Measurements from ENCODE around the gene SPATA1. TPM values are rescaled to one million over a fixed set of nuclear protein-coding genes. Genes with fewer than 3 reads are reported as not detected.

Gene SPATA1
- total and polyA plus RNA-seq, 9 of the 15 experiments (the other 6 are each of a cell fraction or from before 2014, with no cell fraction given): 0.79 to 2.9 (median 1.5) TPM

DNA sequence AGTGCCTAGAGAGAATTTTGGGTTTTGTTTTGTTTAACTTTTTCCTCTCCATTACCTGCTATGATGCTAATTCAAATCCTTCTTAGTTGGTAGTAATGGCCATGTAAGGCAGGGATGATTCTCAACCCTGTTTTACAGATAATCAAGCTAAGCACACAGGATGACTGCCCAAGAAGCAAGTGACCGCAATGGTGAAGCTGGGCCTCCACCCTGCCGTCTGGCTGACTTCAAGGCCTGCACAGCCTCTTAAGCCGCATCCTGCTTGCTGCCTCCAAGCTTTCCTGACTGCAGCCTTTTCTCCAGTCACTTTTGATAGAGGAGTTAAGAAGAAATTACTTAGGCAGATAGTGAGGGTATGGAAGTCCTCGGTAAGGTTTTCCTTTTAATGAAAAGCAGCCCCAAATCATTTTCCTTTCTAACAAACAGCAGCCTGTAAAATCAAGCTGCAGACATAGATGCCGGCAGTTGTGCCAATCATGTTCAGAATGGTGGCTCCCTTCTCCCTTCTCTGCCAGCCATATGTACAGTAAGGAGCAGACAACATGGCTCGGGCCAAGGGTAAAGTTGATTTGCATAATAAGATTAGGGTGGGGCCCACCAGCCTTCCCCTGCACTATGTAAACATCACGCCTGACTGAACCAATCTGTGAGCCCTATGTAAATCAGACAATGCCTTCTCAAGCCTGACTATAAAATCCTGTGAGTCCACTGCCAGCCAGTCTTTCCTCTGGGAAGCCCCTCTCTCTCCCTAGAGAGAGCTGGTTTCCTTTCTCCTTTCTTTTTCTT is 76.8 kb downstream of the SPATA1 start (continued):
- no peak for TF ChIP-seq BRD4 (IDR thresholded peaks at IDR 0.05)
- TF ChIP-seq KDM2B (CRISPR knock-in tag; IDR thresholded peaks at IDR 0.05): no peak
- no peak for TF ChIP-seq GABPA (tag; conservative IDR thresholded peaks at IDR 0.05; ENCODE audit: low read depth)
- no peak for TF ChIP-seq NR2C2 (CRISPR knock-in tag; IDR thresholded peaks at IDR 0.05)
- TF ChIP-seq NR2C2 (tag; IDR thresholded peaks at IDR 0.05): peak; percentile 70
- TF ChIP-seq, protein P1, sequence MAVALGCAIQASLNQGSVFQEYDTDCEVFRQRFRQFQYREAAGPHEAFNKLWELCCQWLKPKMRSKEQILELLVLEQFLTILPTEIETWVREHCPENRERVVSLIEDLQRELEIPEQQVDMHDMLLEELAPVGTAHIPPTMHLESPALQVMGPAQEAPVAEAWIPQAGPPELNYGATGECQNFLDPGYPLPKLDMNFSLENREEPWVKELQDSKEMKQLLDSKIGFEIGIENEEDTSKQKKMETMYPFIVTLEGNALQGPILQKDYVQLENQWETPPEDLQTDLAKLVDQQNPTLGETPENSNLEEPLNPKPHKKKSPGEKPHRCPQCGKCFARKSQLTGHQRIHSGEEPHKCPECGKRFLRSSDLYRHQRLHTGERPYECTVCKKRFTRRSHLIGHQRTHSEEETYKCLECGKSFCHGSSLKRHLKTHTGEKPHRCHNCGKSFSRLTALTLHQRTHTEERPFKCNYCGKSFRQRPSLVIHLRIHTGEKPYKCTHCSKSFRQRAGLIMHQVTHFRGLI (CRISPR knock-in tag; IDR thresholded peaks at IDR 0.05): no peak
- no peak for TF ChIP-seq XRCC5 (IDR thresholded peaks at IDR 0.05; ENCODE audit: low read depth, low read length)
- TF ChIP-seq, protein P2, sequence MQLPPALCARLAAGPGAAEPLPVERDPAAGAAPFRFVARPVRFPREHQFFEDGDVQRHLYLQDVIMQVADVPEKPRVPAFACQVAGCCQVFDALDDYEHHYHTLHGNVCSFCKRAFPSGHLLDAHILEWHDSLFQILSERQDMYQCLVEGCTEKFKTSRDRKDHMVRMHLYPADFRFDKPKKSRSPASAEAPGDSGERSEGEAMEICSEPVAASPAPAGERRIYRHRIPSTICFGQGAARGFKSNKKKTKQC (CRISPR knock-in tag; IDR thresholded peaks at IDR 0.05): no peak
- TF ChIP-seq FUS (optimal IDR thresholded peaks at IDR 0.05; ENCODE audit: low read depth, low read length): no peak
- TF ChIP-seq, protein P3, sequence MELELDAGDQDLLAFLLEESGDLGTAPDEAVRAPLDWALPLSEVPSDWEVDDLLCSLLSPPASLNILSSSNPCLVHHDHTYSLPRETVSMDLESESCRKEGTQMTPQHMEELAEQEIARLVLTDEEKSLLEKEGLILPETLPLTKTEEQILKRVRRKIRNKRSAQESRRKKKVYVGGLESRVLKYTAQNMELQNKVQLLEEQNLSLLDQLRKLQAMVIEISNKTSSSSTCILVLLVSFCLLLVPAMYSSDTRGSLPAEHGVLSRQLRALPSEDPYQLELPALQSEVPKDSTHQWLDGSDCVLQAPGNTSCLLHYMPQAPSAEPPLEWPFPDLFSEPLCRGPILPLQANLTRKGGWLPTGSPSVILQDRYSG (tag; conservative IDR thresholded peaks at IDR 0.05; ENCODE audit: low read depth): no peak
- no peak for TF ChIP-seq TAF15 (IDR thresholded peaks at IDR 0.05; ENCODE audit: low read depth, low read length)
- TF ChIP-seq CBX8 (IDR thresholded peaks at IDR 0.05; ENCODE audit: borderline replicate concordance, extremely low read depth, low read depth, low read length, poor library complexity, severe bottlenecking): no peak
- no peak for TF ChIP-seq MXI1 (IDR thresholded peaks at IDR 0.05; ENCODE audit: low read depth, low read length)
- no peak for TF ChIP-seq ZC3H8 (IDR thresholded peaks at IDR 0.05)
- no peak for TF ChIP-seq CBFB (CRISPR knock-in tag; IDR thresholded peaks at IDR 0.05)
- peak in 1 of 2 experiments; percentile 76; a peak in 2 of 4 replicates for TF ChIP-seq SRF (CRISPR knock-in tag; IDR thresholded peaks at IDR 0.05)
- TF ChIP-seq POLR3A (IDR thresholded peaks at IDR 0.05; ENCODE audit: borderline replicate concordance, extremely low read depth, insufficient read depth, insufficient read length): no peak
- TF ChIP-seq KAT7 (CRISPR knock-in tag; IDR thresholded peaks at IDR 0.05; ENCODE audit: borderline replicate concordance): no peak
- TF ChIP-seq CREBBP (IDR thresholded peaks at IDR 0.05; ENCODE audit: low read depth, low read length): no peak
- peak; percentile 21; the same call in 1 of the 2 replicates for TF ChIP-seq EHMT2 (IDR thresholded peaks at IDR 0.05)
- TF ChIP-seq ZNF263 (CRISPR knock-in tag; IDR thresholded peaks at IDR 0.05; ENCODE audit: borderline replicate concordance): no peak
- TF ChIP-seq MBD2 (IDR thresholded peaks at IDR 0.05; ENCODE audit: borderline replicate concordance, low read depth): no peak
- TF ChIP-seq RBM39 (optimal IDR thresholded peaks at IDR 0.05; ENCODE audit: low read depth, low read length): no peak
- TF ChIP-seq FOXK2 (conservative IDR thresholded peaks at IDR 0.05 in 1 of 2, IDR thresholded peaks at IDR 0.05 in 1 of 2; ENCODE audit: low read depth in 2 of 2): peak; percentile 93
- no peak for TF ChIP-seq ZKSCAN3 (CRISPR knock-in tag; IDR thresholded peaks at IDR 0.05)
- no peak for TF ChIP-seq HNRNPL (IDR thresholded peaks at IDR 0.05; ENCODE audit: low read depth, low read length)
